ENCODE results near the gene TUBG1.
"Not testable (repeated sequence)": the region's sequence is repeated elsewhere in the genome, so short reads cannot be mapped to it uniquely, and the experiment has no call there.

DNA sequence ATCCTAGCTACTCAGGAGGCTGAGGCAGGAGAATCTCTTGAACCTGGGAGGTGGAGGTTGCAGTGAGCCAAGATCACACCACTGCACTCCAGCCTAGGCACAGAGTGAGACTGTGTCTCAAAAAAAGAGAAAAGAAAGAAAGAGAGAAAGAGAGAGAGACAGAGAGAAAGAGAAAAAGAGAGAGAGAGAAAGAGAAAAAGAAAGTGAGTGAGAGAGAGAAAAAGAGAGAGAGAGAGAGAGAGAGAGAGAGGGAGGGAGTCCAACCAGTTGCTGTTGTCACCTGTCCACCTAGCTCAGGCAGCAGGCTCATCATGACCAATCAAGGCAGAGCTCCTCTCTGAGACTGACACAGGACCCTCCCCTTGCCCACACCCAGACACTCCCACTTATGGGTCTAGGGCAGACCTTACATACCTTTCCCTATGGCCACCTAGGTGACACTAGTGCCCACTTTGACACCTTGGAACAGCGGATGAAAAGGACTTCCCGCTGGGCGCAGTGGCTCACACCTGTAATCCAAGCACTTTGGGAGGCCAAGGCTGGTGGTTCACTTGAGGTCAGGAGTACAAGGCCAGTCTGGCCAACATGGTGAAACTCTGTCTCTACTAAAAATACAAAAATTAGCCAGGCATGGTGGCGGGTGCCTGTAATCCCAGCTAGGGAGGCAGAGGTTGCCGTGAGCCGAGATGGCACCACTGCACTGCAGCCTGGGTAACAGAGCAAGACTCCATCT is 17.7 kb downstream of the TUBG1 start:
- TF ChIP-seq YY1 (IDR thresholded peaks at IDR 0.05; ENCODE audit: insufficient read depth, insufficient read length); SUZ12 (IDR thresholded peaks at IDR 0.05; ENCODE audit: extremely low read depth, insufficient read depth, insufficient read length); ZNF274 (IDR thresholded peaks at IDR 0.05; ENCODE audit: low read depth, low read length): not testable (repeated sequence)
